ENCODE measurements around the gene ANTXR2. TPM values are rescaled to one million over a fixed set of nuclear protein-coding genes. Genes with fewer than 3 reads are reported as not detected.
A peak's percentile ranks its signal among the peaks of the same experiment; 100 is the strongest.

ANTXR2 gene
- polyA plus RNA-seq, 1 of the 3 experiments (the other 2 are of a cell fraction) = 48.8 TPM

GRCh38 chr4:80027611-80028010 lies 45.4 kb downstream of the ANTXR2 start:
- peaks cover 85 to 98% of the 10 kb centered on the region in 2 experiments for H3K36me3 ChIP-seq (replicated peaks in 1 of 2; ENCODE audit: control insufficient read depth in 1 of 2, insufficient read depth in 2 of 2, low read length in 1 of 2)
- H3K4me3 ChIP-seq (ENCODE audit: low read depth in 2 of 2, low read length in 1 of 2) = no peak overlapping the region
- H3F3A ChIP-seq (replicated peaks; ENCODE audit: insufficient read depth) = peaks cover 48% of the 10 kb centered on the region
- no peaks in the 10 kb centered on the region for H3K27me3 ChIP-seq (ENCODE audit: insufficient read depth)
- no peaks in the 10 kb centered on the region for H4K20me1 ChIP-seq (ENCODE audit: insufficient read depth)
- POLR2A ChIA-PET = no interaction called here
- TF ChIP-seq FOSL2 (IDR thresholded peaks at IDR 0.05; ENCODE audit: borderline replicate concordance, low read depth) = no peak
- no peak for TF ChIP-seq MXI1 (IDR thresholded peaks at IDR 0.05; ENCODE audit: low read depth, low read length)
- TF ChIP-seq SMC3 (IDR thresholded peaks at IDR 0.05; ENCODE audit: low read depth, low read length) = no peak
- TF ChIP-seq NFIC (IDR thresholded peaks at IDR 0.05; ENCODE audit: borderline replicate concordance) = no peak
- TF ChIP-seq YY1 (IDR thresholded peaks at IDR 0.05; ENCODE audit: low read depth) = no peak
- no peak for TF ChIP-seq ZBTB33 (IDR thresholded peaks at IDR 0.05; ENCODE audit: borderline replicate concordance, low read depth)
- TF ChIP-seq TCF12 (IDR thresholded peaks at IDR 0.05) = no peak
- TF ChIP-seq NRF1 (IDR thresholded peaks at IDR 0.05; ENCODE audit: low read depth, low read length) = no peak
- TF ChIP-seq MEF2A (IDR thresholded peaks at IDR 0.05; ENCODE audit: borderline replicate concordance, low read depth) = no peak
- H3K9me3 ChIP-seq = no peaks in the 10 kb centered on the region
- H2AFZ ChIP-seq (ENCODE audit: low read depth) = no peak overlapping the region
- no peak overlapping the region for H3K27ac ChIP-seq (ENCODE audit: low read depth in 2 of 2, low read length in 1 of 2)
- WGBS (ENCODE audit: low lambda C conversion rate) = 87% methylated on average over 2 of the region's 2 CpGs
- DNase-seq = no peak
- no peaks in the 10 kb centered on the region for H3K9me2 ChIP-seq
- peaks cover 0 to 4% of the 10 kb centered on the region in 2 experiments; a peak in 2 of 4 replicates for H3K4me1 ChIP-seq (ENCODE audit: control insufficient read depth in 1 of 2, insufficient read depth in 2 of 2, low read depth in 1 of 2, low read length in 1 of 2)
- H3K79me2 ChIP-seq (ENCODE audit: insufficient read depth) = peaks cover 51% of the 10 kb centered on the region
- no peak overlapping the region for H3K4me2 ChIP-seq
- CTCF ChIA-PET = no interaction called here
- no peak overlapping the region for H3K9ac ChIP-seq

GRCh38 chr4:80026100-80026499 lies 46.9 kb downstream of the ANTXR2 start:
- DNase-seq = no peak

More at GRCh38 chr4:80026100-80026499, 46.9 kb downstream of the ANTXR2 start:
- no peaks in the 10 kb centered on the region for H3K9me2 ChIP-seq
- H3K36me3 ChIP-seq (replicated peaks in 1 of 2; ENCODE audit: control insufficient read depth in 1 of 2, insufficient read depth in 2 of 2, low read length in 1 of 2) = peaks cover 82 to 94% of the 10 kb centered on the region in 2 experiments
- peaks cover 63% of the 10 kb centered on the region for H3F3A ChIP-seq (replicated peaks; ENCODE audit: insufficient read depth)
- no peak overlapping the region for H3K4me2 ChIP-seq
- WGBS (ENCODE audit: low lambda C conversion rate) = 79% methylated on average over 4 of the region's 4 CpGs
- H2AFZ ChIP-seq (ENCODE audit: low read depth) = no peak overlapping the region
- H3K27ac ChIP-seq (ENCODE audit: low read depth in 2 of 2, low read length in 1 of 2) = 0 out of 4 replicates have a peak overlapping the region, but pooled peaks of 1 of the 2 experiments have one; percentile 6
- peaks cover 0 to 4% of the 10 kb centered on the region in 2 experiments; a peak in 2 of 4 replicates for H3K4me1 ChIP-seq (ENCODE audit: control insufficient read depth in 1 of 2, insufficient read depth in 2 of 2, low read depth in 1 of 2, low read length in 1 of 2)
- no peak overlapping the region for H3K4me3 ChIP-seq (ENCODE audit: low read depth in 2 of 2, low read length in 1 of 2)
- CTCF ChIA-PET = interaction anchor here (1.0 to 1.3 kb wide), 2 partner anchors 8 to 10 kb away, joined by 3 read pairs; no protein-coding TSS in a partner anchor
- no peaks in the 10 kb centered on the region for H3K9me3 ChIP-seq
- POLR2A ChIA-PET = no interaction called here
- no peak for TF ChIP-seq GATA2 (CRISPR knock-in tag; IDR thresholded peaks at IDR 0.05)
- peak; percentile 21; the same call in 1 of the 2 replicates for TF ChIP-seq CTCF (IDR thresholded peaks at IDR 0.05)
- peaks cover 51% of the 10 kb centered on the region for H3K79me2 ChIP-seq (ENCODE audit: insufficient read depth)
- no peaks in the 10 kb centered on the region for H3K27me3 ChIP-seq (ENCODE audit: insufficient read depth)
- no peak overlapping the region for H3K9ac ChIP-seq
- no peaks in the 10 kb centered on the region for H4K20me1 ChIP-seq (ENCODE audit: insufficient read depth)
